ENCODE data around the gene GRM7. TPM values are rescaled to one million over a fixed set of nuclear protein-coding genes. Genes with fewer than 3 reads are reported as not detected.

The GRM7 gene
- total RNA-seq, 1 experiment from 2014 or later = 0.28 TPM

DNA sequence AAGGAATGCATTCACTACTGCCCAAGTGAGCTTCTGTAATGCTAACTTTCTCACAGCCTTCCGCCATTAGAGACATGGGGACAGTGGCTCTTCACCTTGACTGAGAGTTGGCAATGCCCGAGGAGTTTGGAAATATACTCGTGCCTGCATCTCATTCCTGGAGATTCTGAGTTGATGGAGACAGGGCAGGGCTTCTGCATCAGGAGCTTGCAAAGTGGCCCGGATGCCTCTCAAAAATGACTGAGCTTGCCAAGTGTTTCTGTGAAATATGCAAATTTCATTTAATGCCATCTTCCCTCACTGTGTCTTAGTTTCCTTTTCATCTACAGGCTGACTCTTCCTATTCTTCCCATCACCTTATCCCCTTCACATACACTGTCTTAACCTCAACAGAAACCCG lies 346.2 kb downstream of the GRM7 start:
- no peak overlapping the region for H2BK15ac ChIP-seq (ENCODE audit: low read depth, low read length)
- H3T11ph ChIP-seq (ENCODE audit: low read length) = no peak overlapping the region
- H2AFZ ChIP-seq (ENCODE audit: low read length) = no peak overlapping the region
- no peak overlapping the region for H3K23ac ChIP-seq (ENCODE audit: insufficient read length, low read depth, low read length)
- H3K9ac ChIP-seq (ENCODE audit: extremely low read depth, insufficient read length, low read length) = no peak overlapping the region
- no peak overlapping the region for H3K27ac Mint-ChIP-seq
- no peak for DNase-seq
- no peak overlapping the region for H4K8ac ChIP-seq (replicated peaks; ENCODE audit: insufficient read length, low read depth, low read length)
- H3K4me3 Mint-ChIP-seq = no peak overlapping the region
- no peaks in the 10 kb centered on the region for H3K27me3 ChIP-seq (ENCODE audit: insufficient read depth, low read length)
- no peak overlapping the region for H3K18ac ChIP-seq (ENCODE audit: insufficient read length, low read depth, low read length)
- no peak overlapping the region for H2AK5ac ChIP-seq (ENCODE audit: insufficient read length, low read length)
- no peak overlapping the region for H2BK5ac ChIP-seq (ENCODE audit: insufficient read length, low read length)
- H3K23me2 ChIP-seq (ENCODE audit: insufficient read length, low read depth, low read length, poor library complexity, severe bottlenecking) = no peaks in the 10 kb centered on the region
- no peak overlapping the region for H2BK120ac ChIP-seq (ENCODE audit: low read depth, low read length, poor library complexity, severe bottlenecking)
- H2BK20ac ChIP-seq (ENCODE audit: low read depth, low read length, poor library complexity, severe bottlenecking) = no peak overlapping the region
- H3K4me1 ChIP-seq (ENCODE audit: insufficient read depth, low read length) = no peaks in the 10 kb centered on the region
- H3K27ac ChIP-seq (ENCODE audit: insufficient read length, low read depth, low read length) = no peak overlapping the region
- no peaks in the 10 kb centered on the region for H3K79me2 ChIP-seq (ENCODE audit: insufficient read depth, low read length)
- H3K36me3 Mint-ChIP-seq (ENCODE audit: insufficient read depth in 1 of 3, low read depth in 3 of 3) = no peaks in the 10 kb centered on the region
- no peak overlapping the region for H4K5ac ChIP-seq (ENCODE audit: insufficient read length, low read depth, low read length)
- WGBS (ENCODE audit: extremely low coverage, insufficient read length, low lambda C conversion rate) = no CpG with 5 or more reads among the region's 5 CpGs
- H3K9me3 Mint-ChIP-seq = no peaks in the 10 kb centered on the region
- no peaks in the 10 kb centered on the region for H3K79me1 ChIP-seq (ENCODE audit: insufficient read depth, low read depth, low read length, poor library complexity, severe bottlenecking)
- peaks cover 10 to 11% of the 10 kb centered on the region in 2 experiments for H3K4me1 Mint-ChIP-seq
- H3K56ac ChIP-seq (ENCODE audit: insufficient read length, low read depth, low read length) = no peak overlapping the region
- no peak overlapping the region for H3K14ac ChIP-seq (ENCODE audit: insufficient read depth, low read length)
- H4K20me1 ChIP-seq (ENCODE audit: control insufficient read depth, insufficient read depth, insufficient read length) = no peaks in the 10 kb centered on the region
- H3K9me3 ChIP-seq (ENCODE audit: control insufficient read depth, low read depth, low read length) = no peaks in the 10 kb centered on the region
- H3K4ac ChIP-seq (ENCODE audit: low read depth, low read length) = no peak overlapping the region
- H4K91ac ChIP-seq (ENCODE audit: insufficient read length, low read depth, low read length) = no peak overlapping the region
- H2BK12ac ChIP-seq (ENCODE audit: insufficient read length, low read depth, low read length) = no peak overlapping the region
- no peak overlapping the region for H3K4me2 ChIP-seq (ENCODE audit: insufficient read depth, insufficient read length, low read length)
- H3K27me3 Mint-ChIP-seq (ENCODE audit: low read depth) = no peaks in the 10 kb centered on the region
- TF ChIP-seq, protein P1, sequence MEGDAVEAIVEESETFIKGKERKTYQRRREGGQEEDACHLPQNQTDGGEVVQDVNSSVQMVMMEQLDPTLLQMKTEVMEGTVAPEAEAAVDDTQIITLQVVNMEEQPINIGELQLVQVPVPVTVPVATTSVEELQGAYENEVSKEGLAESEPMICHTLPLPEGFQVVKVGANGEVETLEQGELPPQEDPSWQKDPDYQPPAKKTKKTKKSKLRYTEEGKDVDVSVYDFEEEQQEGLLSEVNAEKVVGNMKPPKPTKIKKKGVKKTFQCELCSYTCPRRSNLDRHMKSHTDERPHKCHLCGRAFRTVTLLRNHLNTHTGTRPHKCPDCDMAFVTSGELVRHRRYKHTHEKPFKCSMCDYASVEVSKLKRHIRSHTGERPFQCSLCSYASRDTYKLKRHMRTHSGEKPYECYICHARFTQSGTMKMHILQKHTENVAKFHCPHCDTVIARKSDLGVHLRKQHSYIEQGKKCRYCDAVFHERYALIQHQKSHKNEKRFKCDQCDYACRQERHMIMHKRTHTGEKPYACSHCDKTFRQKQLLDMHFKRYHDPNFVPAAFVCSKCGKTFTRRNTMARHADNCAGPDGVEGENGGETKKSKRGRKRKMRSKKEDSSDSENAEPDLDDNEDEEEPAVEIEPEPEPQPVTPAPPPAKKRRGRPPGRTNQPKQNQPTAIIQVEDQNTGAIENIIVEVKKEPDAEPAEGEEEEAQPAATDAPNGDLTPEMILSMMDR (conservative IDR thresholded peaks at IDR 0.05) = no peak
